Activated CD8-positive, alpha-beta T cell treated with anti-CD3 and anti-CD28 coated beads, Interleukin-2, amount 10 ng/mL, durations not matched to agents 7 days and 5 days (primary cell): ENCODE measurements around the gene CAPN3. TPM values are rescaled to one million over a fixed set of nuclear protein-coding genes. Genes with fewer than 3 reads are reported as not detected.

Source experiments
- ATAC-seq: fragments of 150-1000 bp; cut with Tn5 transposase; one replicate; pipeline ENCODE4 v1.10.0; 2021; ENCODE audit warnings: moderate library complexity
- CTCF ChIA-PET: fragments of 350-600 bp; sonication (Branson Sonifier 250); formaldehyde crosslinking; loops from one replicate; lab custom pipeline; 2021; ENCODE audit warnings: antibody characterized with exemption; lab: Charles Lee
- POLR2A ChIA-PET: fragments of 350-600 bp; sonication (Branson Sonifier 250); formaldehyde crosslinking; loops from one replicate; lab custom pipeline; 2021; ENCODE audit warnings: antibody characterized with exemption; lab: Charles Lee
- DNase-seq: peaks from one replicate; pipeline ENCODE4 v3.0.0-alpha.2; 2020
- H3K27ac Mint-ChIP-seq: one replicate; pipeline ENCODE4 v1.8.0; 2021; ENCODE audit warnings: mild to moderate bottlenecking, mixed read lengths
- H3K27me3 Mint-ChIP-seq: one replicate; pipeline ENCODE4 v1.8.0; 2021; ENCODE audit warnings: low read depth, mixed read lengths
- H3K36me3 Mint-ChIP-seq: one replicate; pipeline ENCODE4 v1.8.0; 2021; ENCODE audit warnings: low read depth, mixed read lengths
- H3K4me1 Mint-ChIP-seq: one replicate; pipeline ENCODE4 v1.8.0; 2021; ENCODE audit warnings: low read depth, mixed read lengths
- H3K4me3 Mint-ChIP-seq: one replicate; pipeline ENCODE4 v1.8.0; 2021; ENCODE audit warnings: mild to moderate bottlenecking, mixed read lengths
- H3K9me3 Mint-ChIP-seq: one replicate; pipeline ENCODE4 v1.8.0; 2022; ENCODE audit warnings: mixed read lengths; ENCODE audit not compliant: insufficient read depth
- total RNA-seq, 2 experiments: library from RNA; stranded (reverse); gene quantifications; one replicate each; pipeline ENCODE4 v1.2.3, GENCODE V29; 2021

The CAPN3 gene
- total RNA-seq, 2 experiments from 2014 or later, result 2.5 to 2.9 TPM

DNA sequence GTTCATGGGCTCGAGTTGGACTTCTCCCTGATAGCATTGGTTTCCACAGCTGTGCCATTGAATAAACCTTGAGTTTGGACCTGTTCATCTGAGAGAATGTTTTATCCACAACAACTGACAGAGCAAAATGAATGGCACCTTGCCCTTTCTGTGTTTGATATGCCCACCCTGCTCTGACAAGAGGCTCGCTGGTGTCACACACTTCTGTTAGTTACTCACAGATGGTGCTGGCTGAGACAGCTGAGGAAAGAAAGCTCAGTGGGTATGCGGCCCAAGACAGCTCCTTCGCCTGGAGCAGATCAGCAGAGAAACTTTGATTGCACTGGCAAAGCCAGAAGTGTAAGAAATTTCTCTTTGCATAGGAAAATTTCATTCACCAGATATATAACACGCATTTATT lies 2.5 kb upstream of the CAPN3 start:
- Mint-ChIP-seq H3K4me3 (no peak overlapping the region), H3K4me1 (peaks cover 3% of the 10 kb centered on the region), H3K36me3 (peaks cover 3% of the 10 kb centered on the region), H3K9me3 (no peaks in the 10 kb centered on the region), H3K27ac (no peak overlapping the region), H3K27me3 (no peaks in the 10 kb centered on the region)
- ChIA-PET CTCF (no interaction called here), POLR2A (no interaction called here)
- DNase-seq (no peak), ATAC-seq (no peak)

DNA sequence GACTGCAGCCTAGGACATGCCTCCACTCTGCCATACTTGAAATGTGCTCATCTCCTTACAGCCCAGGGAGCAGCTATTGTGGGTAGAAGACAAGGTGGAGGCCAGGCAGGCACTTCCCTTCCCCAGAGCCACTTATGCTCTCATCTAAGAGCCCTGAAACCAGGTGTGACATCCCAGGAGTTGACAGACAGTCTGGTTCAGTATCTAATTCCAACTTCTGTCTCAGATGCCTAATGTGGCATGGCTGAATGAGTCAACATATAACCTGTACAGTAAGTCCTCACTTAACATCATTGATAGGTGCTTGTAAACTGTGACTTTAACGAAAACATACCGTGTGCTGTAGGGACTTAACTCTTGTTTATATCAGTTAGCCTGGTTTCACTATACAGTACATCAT lies 1.2 kb upstream of the CAPN3 start:
- H3K4me3 Mint-ChIP-seq, result no peak overlapping the region
- no peak overlapping the region for H3K27ac Mint-ChIP-seq
- DNase-seq (no peak), ATAC-seq (no peak)
- H3K27me3 Mint-ChIP-seq, result no peaks in the 10 kb centered on the region
- H3K36me3 Mint-ChIP-seq, result peaks cover 2% of the 10 kb centered on the region
- H3K4me1 Mint-ChIP-seq, result peaks cover 4% of the 10 kb centered on the region
- ChIA-PET CTCF (no interaction called here), POLR2A (no interaction called here)
- H3K9me3 Mint-ChIP-seq, result no peaks in the 10 kb centered on the region

DNA sequence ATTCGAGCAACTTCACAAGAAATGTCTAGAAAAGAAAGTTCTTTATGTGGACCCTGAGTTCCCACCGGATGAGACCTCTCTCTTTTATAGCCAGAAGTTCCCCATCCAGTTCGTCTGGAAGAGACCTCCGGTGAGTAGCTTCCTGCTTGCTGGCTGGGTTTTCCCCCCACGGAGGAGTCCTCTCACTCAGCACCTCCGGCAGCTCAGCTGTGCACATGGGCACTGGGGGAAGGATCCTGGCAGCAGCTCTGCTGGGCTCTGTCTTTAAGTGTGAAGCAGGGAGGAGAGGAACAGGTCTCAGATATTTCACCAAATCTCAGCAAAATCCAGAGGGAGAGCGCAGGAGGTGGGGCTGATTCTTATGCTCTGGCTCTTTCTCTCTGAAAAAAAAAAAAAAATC lies 684 bp downstream of the CAPN3 start:
- no peaks in the 10 kb centered on the region for H3K9me3 Mint-ChIP-seq
- ATAC-seq, result no peak
- POLR2A ChIA-PET, result interaction anchor here (1.1 kb wide), 1 partner anchor 12 kb away, joined by 3 read pairs; no protein-coding TSS in a partner anchor
- no peak overlapping the region for H3K27ac Mint-ChIP-seq
- no peak overlapping the region for H3K4me3 Mint-ChIP-seq
- CTCF ChIA-PET, result interaction anchor here (0.5 kb wide), 1 partner anchor 45 kb away, joined by 4 read pairs; no protein-coding TSS in a partner anchor
- peaks cover 4% of the 10 kb centered on the region for H3K4me1 Mint-ChIP-seq
- H3K27me3 Mint-ChIP-seq, result no peaks in the 10 kb centered on the region
- H3K36me3 Mint-ChIP-seq, result no peaks in the 10 kb centered on the region
- no peak for DNase-seq

DNA sequence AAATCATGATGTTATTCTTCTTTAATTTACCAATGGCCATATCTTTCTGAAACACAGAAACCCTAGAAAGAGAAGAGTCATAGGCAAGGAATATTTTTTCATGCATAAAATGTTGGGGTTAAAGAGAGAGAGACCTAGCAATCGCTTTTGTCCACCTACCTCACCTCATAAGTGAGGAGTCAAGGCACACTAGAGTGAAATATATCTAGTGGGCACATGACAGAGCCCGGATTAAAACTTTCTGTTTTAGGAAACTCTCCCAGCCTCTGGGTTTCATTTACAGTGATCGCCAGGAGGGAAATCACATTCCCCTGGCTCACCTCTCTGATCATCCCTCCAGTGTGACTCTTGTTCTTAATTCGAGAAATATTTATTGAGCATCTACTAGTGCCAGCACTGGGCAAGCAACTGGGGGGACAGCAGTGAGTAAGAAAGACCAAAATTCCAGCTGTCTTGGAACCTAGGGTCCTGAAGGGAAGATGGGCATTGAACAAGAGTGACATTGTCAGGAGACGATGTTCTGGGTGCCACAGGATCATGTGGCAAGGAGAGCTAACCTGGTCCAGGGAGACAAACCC lies 1.3 kb downstream of the CAPN3 start:
- DNase-seq (no peak), ATAC-seq (no peak)
- Mint-ChIP-seq H3K4me3 (no peak overlapping the region), H3K4me1 (peaks cover 4% of the 10 kb centered on the region), H3K27me3 (no peaks in the 10 kb centered on the region), H3K27ac (no peak overlapping the region), H3K36me3 (no peaks in the 10 kb centered on the region), H3K9me3 (no peaks in the 10 kb centered on the region)
- ChIA-PET CTCF (no interaction called here), POLR2A (no interaction called here)

DNA sequence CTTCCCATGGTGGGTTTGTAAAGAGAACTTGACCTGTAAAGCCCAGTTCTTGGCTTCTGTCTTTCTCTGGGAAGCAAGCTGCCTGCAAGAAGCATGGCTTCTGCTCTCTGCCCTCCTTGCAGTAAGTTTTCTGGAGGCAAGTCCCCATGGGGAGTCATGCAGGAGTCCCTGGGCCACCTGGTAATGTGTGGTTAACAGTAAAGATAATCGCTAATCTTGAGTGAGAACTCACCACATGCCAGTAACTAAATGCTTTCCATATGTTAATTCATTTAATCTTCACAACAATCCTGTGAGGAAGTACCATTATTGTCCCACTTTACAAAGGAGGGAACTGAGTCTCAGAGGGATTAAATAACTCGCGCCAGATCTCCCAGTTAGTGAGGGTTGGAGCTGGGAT lies 4.2 kb downstream of the CAPN3 start:
- Mint-ChIP-seq H3K4me1 (peaks cover 4% of the 10 kb centered on the region), H3K36me3 (no peaks in the 10 kb centered on the region), H3K4me3 (no peak overlapping the region), H3K27ac (no peak overlapping the region), H3K27me3 (no peaks in the 10 kb centered on the region), H3K9me3 (no peaks in the 10 kb centered on the region)
- DNase-seq, result no peak
- CTCF ChIA-PET, result no interaction called here
- no peak for ATAC-seq
- POLR2A ChIA-PET, result no interaction called here

DNA sequence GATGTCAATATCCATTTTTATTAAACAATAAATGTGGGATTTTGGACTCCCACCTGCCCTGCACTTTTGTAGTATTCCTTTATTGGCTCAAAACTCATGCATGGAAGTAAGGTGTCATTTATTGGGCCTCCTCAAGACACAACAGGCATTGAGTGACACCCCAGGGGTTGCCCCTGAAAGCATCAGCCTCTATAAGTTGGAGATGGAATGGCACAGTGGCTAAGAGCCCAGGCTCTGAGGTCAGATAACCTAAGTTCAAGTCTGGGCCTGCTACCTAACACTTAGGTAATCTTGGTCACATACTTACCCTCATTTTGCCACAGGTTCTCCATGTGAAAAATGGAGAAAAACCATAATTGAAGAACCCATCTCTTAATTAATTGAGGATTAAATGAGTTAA lies 4.6 kb downstream of the CAPN3 start:
- no peaks in the 10 kb centered on the region for H3K36me3 Mint-ChIP-seq
- H3K9me3 Mint-ChIP-seq, result no peaks in the 10 kb centered on the region
- ATAC-seq, result no peak
- peaks cover 4% of the 10 kb centered on the region for H3K4me1 Mint-ChIP-seq
- no peaks in the 10 kb centered on the region for H3K27me3 Mint-ChIP-seq
- H3K27ac Mint-ChIP-seq, result no peak overlapping the region
- no peak for DNase-seq
- ChIA-PET CTCF (no interaction called here), POLR2A (no interaction called here)
- H3K4me3 Mint-ChIP-seq, result no peak overlapping the region

DNA sequence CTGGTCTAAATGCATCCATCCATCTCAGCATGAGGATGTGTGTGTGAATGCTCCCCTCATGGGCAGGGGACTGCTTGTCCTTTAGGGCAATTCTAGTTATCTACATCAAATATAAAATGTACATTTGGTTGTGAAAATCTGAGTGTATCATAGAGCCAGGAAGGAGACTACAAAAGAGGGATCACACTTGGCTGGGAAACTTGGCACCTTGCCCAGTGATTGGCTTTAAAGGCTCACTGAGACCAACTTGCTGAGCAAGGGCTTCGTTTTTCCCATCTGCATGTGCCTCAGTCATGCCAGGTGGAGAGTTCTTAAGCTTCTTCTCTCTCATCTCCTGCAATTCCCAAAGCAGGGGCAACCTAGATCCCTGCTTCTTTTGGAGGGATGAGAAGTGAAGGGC lies 5.2 kb downstream of the CAPN3 start:
- Mint-ChIP-seq H3K4me3 (no peak overlapping the region), H3K27me3 (no peaks in the 10 kb centered on the region), H3K4me1 (peaks cover 4% of the 10 kb centered on the region), H3K27ac (no peak overlapping the region), H3K9me3 (no peaks in the 10 kb centered on the region), H3K36me3 (no peaks in the 10 kb centered on the region)
- ATAC-seq, result no peak
- CTCF ChIA-PET, result interaction anchor here (1.3 kb wide), 1 partner anchor 12 kb away, joined by 3 read pairs; no protein-coding TSS in a partner anchor
- POLR2A ChIA-PET, result no interaction called here
- DNase-seq, result no peak

DNA sequence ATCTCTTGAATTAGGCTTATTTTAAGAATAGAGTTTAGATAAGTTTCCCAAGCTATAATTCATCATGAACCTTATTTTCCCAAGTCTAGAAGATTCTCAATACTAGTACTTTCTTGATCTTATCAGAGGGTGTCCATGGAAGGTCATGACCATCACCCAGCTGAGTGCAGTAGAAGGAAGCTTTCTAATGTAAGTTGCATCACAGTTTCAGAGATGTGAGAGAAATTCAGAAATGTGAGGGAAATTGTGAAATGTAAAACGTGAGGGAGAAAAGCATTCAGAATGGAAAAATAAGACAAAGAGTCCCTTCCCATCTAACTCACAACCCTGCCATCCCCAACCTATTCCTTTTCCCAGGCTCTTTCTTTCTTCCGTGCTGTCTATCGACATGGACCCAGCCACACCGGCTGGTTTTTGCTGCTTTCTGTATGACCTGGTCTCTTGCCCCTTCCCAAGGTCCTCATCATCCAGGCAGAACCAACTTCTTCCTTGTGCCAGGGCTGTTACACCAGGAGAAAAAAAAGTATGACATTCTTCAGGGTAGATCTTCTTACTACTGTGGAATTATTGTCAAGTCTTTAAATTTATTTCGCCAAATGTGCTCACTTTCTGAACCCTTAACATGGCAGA lies 6.7 kb downstream of the CAPN3 start:
- Mint-ChIP-seq H3K27me3 (no peaks in the 10 kb centered on the region), H3K27ac (no peak overlapping the region), H3K4me1 (peaks cover 4% of the 10 kb centered on the region), H3K4me3 (no peak overlapping the region), H3K9me3 (no peaks in the 10 kb centered on the region), H3K36me3 (no peaks in the 10 kb centered on the region)
- DNase-seq (no peak), ATAC-seq (no peak)
- ChIA-PET POLR2A (no interaction called here), CTCF (interaction anchor here (0.6 to 1.3 kb wide), 2 partner anchors 11 to 50 kb away, joined by 3 read pairs; no protein-coding TSS in a partner anchor)

DNA sequence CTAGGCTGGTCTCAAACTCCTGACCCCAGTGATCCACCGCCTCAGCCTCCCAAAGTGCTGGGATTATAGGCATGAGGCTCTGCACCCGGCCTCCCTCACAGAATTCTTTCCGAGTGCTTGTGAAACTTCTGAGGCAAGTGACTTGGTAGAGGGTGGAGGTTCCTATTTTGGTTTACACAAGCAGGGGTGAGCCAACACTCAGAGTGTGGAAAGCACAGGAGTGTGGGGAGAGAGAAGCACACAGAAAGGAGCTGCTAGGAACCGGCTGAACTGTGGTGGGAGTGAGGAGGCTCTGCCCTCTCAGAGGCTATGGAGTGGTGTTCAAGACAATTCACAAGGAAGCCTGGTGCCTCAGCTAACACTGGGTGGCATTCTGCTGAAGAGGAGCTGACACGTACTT lies 7.7 kb downstream of the CAPN3 start:
- no peak for ATAC-seq
- DNase-seq, result no peak
- CTCF ChIA-PET, result interaction anchor here (0.8 kb wide), 1 partner anchor 230 kb away, joined by 3 read pairs; no protein-coding TSS in a partner anchor
- Mint-ChIP-seq H3K9me3 (no peaks in the 10 kb centered on the region), H3K27ac (no peak overlapping the region), H3K27me3 (no peaks in the 10 kb centered on the region), H3K4me1 (no peaks in the 10 kb centered on the region), H3K36me3 (no peaks in the 10 kb centered on the region), H3K4me3 (no peak overlapping the region)
- POLR2A ChIA-PET, result no interaction called here

DNA sequence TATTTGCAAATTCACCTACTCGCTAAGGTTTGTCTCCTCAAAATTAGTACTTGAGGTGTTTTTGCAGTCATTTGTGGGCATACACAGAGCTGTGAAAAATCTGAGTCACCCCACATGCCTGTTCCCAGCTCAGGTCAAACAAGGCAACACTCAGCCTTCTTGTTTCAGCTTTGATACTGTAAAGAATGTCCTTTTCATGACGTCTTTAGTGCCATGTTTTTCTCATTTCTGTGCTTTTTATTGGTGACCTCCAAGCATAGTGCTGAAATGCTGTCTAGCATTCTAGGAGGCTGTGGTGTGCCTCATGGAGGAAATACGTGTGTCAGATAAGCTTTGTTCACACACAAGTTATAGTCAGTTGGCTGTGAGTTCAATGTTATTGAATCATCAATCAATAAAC lies 8.8 kb downstream of the CAPN3 start:
- no peak for DNase-seq
- no peak for ATAC-seq
- Mint-ChIP-seq H3K9me3 (no peaks in the 10 kb centered on the region), H3K27me3 (no peaks in the 10 kb centered on the region), H3K36me3 (no peaks in the 10 kb centered on the region), H3K4me3 (no peak overlapping the region), H3K27ac (no peak overlapping the region), H3K4me1 (no peaks in the 10 kb centered on the region)
- CTCF ChIA-PET, result interaction anchor here (1.7 kb wide), 1 partner anchor 13 kb away, joined by 3 read pairs; no protein-coding TSS in a partner anchor
- POLR2A ChIA-PET, result no interaction called here

DNA sequence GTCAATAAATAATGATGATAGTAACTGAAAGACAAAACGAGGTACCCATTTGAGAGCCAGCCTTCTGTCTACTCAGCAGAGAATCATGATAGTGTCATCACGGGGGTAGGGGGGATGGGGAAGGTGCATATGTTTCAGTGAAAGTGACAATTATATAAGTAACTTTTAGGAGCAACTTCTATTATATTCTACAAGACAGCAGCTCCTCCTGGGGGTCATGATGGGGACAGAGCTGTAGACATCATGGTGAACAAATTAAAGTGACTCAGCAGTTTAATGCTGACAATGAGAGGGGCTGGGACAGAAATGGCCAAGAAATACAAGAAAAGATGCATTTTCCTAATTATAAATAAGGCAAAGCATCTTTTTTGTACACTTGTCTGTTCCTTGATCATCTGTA lies 11.8 kb downstream of the CAPN3 start:
- Mint-ChIP-seq H3K9me3 (no peaks in the 10 kb centered on the region), H3K27me3 (no peaks in the 10 kb centered on the region), H3K4me1 (no peaks in the 10 kb centered on the region), H3K27ac (no peak overlapping the region), H3K4me3 (no peak overlapping the region), H3K36me3 (no peaks in the 10 kb centered on the region)
- POLR2A ChIA-PET, result no interaction called here
- ATAC-seq (no peak), DNase-seq (no peak)
- CTCF ChIA-PET, result interaction anchor here (1.9 kb wide), 1 partner anchor 14 kb away, joined by 9 read pairs; no protein-coding TSS in a partner anchor

DNA sequence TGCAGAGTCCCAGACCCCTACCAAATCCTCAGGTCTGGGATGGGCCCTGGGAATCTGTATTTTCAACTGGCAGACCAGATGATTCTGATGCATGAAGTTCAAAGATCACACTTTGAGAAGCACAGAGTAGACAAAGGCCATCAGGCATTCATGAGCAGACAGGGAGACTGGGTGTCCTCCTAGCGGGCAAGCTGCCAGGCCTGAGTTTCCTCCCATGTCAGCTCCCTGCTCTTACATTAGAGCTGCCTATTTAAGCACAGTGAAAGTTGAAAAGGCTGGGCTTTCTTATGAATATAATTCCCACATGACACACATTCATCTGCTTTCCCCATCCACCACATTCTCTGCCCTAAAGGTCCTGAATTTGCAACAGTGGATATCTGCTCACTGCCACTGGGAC lies 14.0 kb downstream of the CAPN3 start:
- ChIA-PET POLR2A (no interaction called here), CTCF (no interaction called here)
- ATAC-seq (no peak), DNase-seq (no peak)
- H3K27ac Mint-ChIP-seq, result no peak overlapping the region
- no peaks in the 10 kb centered on the region for H3K36me3 Mint-ChIP-seq
- H3K9me3 Mint-ChIP-seq, result peaks cover 4% of the 10 kb centered on the region
- H3K27me3 Mint-ChIP-seq, result no peaks in the 10 kb centered on the region
- H3K4me1 Mint-ChIP-seq, result no peaks in the 10 kb centered on the region
- H3K4me3 Mint-ChIP-seq, result no peak overlapping the region
